ENCODE results near the gene NARS2.
"Not testable (repeated sequence)": the region's sequence is repeated elsewhere in the genome, so short reads cannot be mapped to it uniquely, and the experiment has no call there.

NARS2 gene

DNA sequence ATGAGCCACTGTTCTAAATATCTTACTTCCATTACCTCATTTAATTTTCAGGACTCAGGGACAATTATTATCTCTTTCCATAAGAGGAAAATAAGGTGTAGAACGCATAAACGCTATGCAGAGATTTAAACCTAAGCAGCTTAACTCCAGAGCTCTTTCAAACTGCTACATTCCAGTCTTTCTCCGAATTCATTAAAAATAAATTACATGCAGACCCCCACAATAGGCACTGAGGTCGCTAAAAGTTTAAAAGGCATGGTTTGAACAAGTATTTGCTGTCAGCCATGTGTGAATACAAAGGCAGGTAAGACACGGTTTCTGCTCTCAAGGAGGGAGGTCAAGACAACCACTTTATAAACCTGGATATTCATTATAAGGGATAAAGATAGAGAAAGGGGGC is 983 bp downstream of the NARS2 start:
- no peak for DNase-seq

DNA sequence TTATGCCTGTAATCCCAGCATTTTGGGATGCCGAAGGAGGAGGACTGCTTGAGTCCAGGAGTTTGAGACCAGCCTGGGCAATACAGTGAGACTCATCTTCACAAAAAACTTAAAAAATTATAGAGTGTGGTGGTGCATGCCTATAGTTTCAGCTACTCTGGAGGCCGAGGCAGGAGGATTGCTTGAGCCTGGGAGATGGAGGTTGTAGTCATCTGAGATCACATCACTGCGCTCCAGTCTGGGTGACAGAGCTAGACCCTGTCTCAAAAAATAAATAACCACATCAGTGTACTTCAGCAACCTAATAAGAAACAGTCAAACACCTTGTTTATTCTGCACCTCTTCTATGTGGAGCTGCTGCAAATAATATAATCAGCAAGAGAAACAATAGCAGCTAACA is 1.4 kb downstream of the NARS2 start:
- DNase-seq: no peak

DNA sequence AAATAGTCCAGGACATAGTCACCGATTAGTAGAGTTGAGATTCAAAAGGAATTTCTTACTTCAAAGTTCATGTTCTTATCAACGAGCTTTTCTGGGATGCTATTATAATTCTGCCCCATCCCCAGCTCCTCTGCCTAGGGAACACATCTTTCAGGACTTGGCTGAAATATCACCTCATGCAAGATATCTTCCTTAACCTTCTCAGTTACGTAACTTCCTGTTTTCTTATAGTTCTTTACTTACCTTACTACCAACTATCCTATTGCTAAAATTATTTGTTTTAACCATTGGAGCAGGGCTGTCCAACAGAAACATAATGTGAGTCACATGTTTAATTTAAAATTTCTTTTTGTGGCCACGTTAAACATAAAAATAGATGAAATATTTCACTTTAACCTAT is 2.3 kb downstream of the NARS2 start:
- no peak for DNase-seq

DNA sequence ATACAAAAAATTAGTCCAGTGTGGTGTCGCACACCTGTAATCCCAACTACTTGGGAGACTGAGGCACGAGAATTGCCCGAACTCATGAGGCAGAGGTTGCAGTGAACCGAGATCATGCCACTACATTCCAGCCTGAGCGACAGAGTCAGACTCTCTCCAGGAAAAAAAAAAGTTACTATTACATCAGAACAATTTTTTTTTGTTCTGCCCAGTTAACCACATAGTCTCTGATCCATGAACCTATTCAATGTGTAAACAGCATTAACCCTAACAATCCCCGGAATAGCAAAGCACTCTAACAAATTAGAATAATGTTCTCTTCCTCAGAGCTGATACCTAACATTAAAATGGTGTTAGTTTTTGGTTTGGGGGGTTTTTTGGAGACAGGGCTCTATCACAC is 4.6 kb downstream of the NARS2 start:
- DNase-seq: no peak

DNA sequence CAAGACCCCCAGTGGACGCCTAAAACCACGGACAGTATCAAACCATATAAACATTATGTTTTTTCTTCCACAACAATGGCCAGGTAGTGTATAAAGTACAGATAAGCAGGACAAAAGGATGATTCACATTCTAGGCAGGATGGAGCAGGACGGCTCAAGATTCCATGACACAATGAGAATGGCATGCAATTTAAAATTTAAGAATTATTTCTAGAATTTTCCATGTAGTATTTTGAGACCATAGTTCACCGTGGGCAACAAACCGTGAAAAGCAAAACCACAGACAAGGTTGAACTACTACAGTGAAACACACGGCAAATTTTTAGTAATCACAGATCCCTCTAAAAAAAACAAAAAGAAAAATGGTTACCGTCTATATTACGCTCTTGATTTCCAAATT is 7.5 kb downstream of the NARS2 start:
- DNase-seq: no peak

DNA sequence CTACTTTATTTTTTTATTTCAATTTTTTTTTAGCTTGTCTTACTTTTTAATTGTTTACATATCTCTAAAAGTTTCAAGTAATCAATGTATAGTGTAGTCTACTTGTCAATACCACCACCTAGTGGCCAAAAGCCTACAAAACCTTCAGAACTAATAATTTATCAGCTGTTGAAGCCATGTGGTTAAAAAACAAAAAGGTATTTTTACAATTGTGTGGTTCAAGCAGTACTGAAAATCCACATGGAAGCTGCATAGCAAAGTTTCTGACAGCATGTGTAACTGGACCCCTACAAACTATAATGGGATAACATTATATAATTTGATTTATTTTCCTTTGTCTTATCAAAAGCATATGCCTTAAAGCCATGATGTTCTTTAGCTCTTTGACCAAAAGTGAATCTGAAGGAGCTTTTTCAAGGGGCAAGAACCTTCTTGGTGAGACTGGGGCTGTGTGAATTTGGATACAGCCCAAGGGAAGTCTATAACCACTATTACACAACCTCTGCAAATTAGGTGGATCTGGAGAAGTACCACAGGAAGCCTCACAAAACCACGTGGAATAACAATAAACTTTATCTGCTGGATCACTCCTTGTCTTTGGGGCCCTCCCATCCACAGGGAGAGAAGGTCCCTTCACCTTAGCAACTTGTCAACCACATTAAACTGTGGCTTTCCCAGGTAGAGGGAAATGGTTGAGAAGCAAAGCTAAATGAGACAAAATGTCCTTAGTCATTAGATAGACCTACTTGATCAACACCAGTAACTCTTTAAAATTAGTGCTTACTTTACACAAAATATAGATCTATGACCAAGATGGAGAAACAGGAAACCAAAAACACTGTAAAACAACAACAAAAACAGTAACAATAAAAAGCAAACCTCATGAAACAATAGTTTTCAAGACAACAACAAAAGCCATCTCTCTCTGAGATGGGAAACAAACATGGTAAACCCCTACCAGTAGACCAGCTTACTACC is 9.9 kb downstream of the NARS2 start:
- no peak for DNase-seq

DNA sequence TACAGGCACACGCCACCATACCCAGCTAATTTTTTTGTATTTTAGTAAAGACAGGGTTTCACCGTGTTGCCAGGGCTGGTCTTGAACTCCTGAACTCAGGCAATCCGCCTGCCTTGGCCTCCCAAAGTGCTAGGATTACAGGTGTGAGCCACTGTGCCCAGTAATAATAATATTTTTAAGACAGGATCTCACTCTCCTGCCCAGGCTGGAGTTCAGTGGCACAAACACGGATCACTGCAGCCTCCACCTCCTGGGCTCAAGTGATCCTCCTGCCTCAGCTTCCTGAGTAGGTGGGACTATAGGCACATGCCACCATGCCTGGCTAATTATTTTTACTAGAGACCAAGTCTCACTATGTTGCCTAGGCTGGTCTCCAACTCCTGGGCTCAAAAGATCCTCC is 10.6 kb downstream of the NARS2 start:
- DNase-seq: not testable (repeated sequence)

DNA sequence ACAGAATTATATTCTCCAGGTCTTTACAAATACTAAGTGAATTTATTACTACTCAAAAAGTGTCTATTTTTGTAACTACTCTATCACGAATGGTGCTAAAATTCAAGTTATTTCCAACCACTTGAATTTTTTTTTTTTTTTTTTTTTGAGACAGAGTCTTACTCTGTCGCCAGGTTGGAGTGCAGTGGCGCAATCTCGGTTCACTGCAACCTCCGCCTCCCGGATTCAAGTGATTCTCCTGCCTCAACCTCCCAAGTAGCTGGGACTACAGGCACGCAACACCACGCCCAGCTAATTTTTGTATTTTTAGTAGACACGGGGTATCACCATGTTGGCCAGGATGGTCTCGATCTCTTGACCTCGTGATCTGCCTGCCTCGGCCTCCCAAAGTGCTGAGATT is 11.6 kb downstream of the NARS2 start:
- not testable (repeated sequence) for DNase-seq

DNA sequence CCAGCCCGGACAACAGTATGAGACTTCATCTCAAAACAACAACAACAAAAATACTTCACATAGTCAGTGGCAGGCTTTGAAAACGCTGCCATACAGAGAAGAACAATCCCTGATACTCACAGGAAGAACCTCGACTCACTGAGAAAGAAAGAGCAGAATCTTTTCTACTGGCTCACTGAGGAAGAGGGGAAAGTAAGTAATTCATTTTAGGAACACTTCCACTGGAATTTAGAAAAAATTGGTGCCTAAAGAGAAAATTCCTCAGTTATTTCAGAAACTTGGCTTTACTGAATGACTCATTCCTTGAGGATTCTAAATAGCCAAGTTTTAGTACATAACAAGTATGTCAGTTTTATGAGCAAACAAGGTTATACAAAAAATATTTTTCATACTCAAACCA is 12.3 kb downstream of the NARS2 start:
- DNase-seq: no peak

DNA sequence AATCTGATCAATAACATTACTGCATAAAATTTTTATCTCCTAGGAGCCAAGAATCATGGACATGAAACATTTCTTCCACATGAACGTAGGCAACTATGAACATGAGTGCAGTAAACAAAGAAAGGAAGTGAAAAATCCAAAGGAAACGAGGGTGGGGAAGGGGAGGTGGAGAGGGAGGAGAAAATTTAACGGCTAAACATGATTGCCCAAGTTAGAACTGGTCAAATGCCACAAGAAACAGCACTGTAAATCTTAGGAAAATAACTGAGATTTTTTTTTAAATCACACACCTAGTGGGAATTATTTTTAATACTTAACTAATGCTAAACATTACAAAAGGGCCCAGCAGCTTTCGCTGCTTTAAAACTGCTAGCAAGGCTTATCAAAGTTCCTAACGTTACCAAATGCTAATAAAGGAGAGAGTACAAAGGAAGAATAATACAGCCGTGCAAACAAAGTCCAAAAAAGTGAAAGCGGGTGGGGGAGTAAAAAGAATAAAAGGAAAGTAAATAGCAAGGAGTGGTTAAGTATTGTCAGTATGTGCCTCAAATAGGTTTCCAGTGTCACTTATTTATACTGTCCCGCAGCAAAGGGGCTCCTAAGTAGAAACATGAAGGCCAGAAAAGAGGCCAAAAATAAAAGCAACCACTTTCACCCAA is 13.7 kb downstream of the NARS2 start:
- no peak for DNase-seq

DNA sequence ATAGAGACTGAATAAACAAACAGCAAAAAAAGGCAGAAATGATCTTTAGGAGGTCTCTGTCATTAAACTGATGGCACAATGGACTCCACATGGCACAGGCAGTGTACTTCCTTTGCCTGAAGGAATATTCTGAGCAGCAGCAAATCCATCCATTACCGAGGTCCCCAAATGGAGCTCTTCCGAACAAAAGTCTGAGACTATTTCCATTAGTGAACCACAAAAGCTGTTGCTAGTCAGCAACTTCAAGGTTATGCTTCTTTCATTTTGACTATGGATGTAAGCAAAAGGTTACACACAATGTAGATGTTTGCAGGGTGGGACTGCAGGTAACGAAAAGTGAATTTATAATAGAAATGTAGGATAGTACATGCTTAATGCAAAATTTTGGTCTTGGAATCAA is 14.5 kb downstream of the NARS2 start:
- no peak for DNase-seq

DNA sequence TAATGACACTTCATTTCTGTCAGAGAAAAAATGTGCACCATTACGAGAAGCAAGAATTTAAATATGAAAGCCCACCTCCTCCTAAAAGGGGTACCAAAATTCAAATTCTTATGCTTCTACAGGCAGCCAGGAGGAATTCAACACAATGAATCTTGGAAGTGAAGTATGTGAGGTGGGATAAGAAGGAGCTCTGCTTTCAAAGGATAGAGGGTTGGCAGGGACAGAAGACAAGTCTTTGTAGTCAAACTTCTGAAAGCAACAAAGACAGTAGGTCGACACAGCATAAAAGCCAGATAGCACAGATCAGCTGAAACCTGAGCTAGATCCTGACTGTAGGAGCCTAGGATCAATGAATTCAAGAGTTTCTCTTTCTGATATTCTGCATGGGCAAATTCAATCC is 17.4 kb downstream of the NARS2 start:
- no peak for DNase-seq

DNA sequence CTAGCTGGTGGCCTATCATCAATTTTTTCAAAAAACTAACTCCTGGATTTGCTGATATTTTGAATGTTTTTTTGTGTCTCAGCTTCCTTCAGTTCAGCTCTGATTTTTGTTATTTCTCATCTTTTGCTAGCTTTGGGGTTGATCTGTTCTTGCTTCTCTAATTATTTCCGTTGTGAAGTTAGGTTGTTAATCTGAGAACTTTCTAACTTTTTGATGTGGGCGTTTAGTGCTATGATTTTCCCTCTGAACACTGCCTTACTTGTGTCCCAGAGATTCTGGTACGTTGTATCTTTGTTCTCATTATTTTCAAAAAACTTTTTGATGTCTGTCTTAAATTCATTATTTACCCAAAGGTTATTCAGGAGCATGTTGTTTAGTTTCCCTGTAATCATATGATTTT is 19.1 kb downstream of the NARS2 start:
- DNase-seq: no peak

DNA sequence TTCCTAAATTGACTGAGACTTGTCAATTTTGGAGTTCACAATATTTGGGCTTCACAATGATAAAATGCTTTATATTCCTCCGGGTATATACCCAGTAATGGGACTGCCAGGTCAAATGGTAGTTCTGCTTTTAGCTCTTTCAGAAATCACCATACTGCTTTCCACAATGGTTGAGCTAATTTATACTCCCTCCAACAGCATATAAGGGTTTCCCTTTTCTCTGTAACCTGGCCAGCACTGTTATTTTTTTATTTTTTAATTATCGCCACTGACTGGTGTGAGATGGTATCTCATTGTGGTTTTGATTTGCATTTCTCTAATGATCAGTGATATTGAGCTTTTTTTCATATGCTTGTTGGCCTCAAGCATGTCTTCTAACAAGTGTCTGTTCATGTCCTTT is 21.8 kb downstream of the NARS2 start:
- no peak for DNase-seq

DNA sequence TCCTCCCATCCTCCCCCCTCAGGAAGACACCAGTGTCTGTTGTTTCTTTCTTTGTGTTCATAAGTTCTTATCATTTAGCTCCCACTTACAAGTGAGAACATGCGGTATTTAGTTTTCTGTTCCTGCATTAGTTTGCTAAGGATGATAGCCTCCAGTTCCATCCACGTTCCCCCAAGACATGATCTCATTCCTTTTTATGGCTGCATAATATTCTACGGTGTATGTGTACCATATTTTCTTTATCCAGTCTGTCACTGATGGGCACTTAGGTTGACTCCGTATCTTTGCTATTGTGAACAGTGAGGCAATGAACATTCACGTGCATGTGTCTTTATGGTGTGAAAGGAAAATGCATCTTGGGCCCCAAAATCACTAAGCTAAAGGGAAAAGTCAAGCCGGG is 22.5 kb downstream of the NARS2 start:
- DNase-seq: not testable (repeated sequence)

DNA sequence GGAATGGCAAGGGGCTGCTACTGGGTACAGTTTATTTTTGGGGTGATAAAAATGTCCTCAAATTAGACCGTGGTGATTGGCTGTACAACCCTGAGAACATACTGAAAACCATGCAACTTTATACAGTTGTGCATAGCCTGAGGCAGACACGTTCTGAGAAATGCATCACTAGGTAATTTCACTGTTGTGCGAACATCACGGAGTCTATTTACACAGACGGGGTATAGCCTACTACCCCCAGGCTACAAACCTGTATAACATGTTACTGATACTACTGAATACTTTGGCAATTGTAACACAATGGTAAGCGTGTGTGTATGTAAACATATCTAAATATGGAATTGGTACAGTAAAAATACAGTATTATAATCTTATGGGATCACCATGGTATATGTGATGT is 23.6 kb downstream of the NARS2 start:
- no peak for DNase-seq

DNA sequence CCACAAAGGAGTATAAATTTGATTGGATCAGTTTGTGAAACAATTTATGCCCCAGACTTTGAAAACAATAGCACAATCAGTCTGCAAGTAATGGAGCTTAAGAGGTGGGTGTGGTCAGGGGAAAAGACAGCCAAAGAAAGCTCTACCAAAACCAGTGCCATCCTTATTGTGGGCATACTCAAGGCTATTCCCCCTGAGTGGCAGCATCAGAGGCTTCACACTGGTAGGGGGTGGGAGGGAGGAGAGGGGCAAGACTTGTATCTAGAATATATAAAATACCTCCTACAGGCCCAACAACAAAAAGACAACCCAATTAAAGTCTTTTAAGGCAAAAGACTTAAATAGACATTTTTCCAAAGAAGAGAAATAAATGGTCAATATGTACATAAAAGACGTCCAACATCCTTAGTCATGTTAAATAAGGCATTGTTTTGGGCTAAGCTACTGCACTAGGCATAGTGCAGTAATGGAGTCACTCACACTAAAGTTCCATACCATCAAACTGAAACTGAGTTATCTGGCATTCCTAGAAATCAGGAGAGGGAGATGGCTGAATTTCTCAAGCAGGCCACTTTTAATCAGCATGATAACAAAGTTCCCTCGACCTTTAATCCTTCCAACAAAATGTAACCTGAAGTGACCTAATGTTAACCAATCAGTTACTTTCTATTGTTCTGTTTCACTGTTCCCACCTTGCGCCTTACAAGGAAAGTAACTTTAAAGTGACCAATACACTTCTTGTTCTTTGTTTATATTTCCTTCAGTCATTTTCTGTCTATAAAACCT is 24.8 kb downstream of the NARS2 start:
- no peak for DNase-seq

DNA sequence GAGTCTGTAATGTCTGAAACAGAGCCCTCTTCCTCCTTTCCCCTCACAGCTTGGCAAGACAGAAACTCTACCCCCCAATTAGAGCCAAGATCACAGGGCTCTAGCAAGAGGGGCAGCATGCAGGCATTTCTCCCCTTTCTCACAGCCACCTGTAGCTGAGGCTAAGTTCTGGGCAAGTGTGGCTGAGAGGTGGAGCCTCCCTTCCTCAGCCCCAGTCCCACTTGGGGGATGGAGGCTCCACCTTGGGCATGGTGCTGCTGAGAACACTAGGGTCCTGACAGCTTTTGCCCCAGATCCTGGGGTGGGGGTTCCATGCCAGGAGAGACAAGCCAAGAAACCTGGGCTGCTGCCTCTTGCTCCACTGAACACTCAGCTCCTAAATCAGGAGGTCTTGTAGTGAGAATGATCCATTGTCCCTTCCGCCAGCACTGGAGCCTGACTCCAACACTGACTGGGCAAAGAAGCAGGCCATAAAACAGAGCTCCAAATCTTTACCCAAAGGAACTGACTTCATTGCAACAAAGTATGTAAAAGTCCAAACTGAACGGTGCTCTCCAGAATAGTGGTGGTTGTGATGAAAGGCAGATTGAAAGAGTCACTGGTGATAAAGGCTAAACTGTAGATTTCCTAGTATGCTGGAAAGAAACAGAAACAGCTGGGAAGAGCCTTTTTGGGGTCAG is 25.6 kb downstream of the NARS2 start:
- DNase-seq: no peak

DNA sequence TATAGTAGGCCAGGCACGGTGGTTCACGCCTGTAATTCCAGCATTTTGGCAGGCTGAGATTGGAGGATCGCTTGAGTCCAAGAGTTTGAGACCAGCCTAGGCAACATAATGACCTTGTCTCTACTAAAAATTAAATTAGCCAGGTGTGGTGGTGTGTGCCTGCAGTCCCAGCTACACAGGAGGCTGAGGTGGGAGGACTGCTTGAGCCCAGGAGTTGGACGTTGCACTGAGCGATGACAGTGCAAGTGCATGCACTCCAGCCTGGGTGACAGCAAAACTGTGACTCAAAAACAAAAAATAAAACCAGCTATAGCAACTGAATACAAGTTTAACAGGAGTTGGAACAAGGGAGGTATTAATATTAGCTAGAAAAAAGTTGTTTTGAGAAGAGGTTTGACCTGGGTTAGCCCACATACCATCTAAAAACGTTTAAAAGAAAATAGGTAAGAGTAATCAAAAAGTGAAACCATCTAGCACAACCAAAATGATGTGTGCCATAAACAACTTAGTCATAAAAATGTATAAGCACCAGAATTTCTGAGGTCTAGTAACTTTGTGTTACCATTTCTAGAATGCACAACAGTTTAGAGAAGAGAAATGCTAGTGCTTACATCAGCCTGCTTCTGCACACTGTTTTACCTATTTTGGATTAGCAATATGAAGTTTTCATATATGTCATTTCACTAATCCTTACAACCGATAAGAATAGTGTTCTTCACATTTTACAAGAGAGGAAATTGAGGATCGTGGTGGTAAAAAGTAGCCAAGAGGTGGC is 26.5 kb downstream of the NARS2 start:
- no peak for DNase-seq

DNA sequence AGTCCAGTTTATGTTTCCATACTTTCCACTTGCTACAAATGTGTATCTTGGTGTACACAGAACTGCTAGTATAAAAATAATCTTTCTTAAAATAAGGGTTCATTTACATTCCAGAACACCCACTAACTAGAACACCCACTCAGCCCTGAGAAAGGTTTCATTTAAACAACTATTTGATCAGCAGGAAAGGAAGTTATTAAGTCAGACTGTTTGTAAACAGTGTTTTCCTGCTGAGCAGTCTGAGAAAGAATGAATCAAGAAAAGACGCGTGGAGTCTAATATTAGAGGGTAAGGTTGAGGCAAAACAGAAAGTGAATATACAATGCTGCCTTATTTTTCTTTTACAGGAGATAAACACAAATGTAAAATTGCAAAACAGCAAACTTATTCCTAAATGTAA is 32.7 kb downstream of the NARS2 start:
- no peak for DNase-seq

DNA sequence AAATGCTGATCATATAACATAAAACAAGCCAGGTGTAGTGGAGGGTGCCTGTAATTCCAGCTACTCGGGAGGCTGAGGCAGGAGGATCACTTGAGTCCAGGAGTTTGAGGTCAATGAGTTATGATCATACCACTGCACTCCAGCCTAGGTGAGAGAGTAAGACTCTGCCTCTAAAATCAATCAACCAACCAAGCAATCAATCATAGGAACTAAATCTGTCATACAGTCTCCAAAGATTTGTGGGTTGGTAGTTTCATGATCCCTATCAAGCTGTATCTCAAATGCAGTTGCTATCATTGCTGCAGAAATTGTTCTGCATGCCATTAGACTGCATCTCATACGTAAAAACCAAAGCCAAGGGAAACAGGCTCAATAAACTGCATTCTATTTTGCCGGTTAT is 33.1 kb downstream of the NARS2 start:
- DNase-seq: no peak

DNA sequence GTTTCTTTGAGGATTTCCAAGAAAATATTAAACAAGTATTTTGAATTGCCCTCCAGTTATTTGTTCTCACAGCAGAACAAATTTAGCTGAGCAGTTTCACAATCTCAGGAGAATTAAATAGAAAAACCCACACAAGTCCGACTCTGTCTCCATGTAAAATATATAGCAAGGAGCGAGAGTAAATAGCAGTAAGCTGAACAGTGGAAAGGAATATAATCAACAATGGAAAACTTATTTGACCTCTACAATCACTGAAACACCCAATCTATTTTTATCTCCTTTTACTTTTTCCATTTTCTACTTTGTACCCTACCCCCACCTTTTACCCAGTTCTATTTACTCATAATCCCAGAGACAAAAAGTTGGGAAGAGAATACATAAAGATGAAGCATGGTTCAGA is 34.4 kb downstream of the NARS2 start:
- DNase-seq: no peak
